Hepatic stellate cell (primary cell): Measurements from ENCODE around the gene SAT2.
"Not testable (repeated sequence)": the region's sequence is repeated elsewhere in the genome, so short reads cannot be mapped to it uniquely, and the experiment has no call there.

Experiments
- DNase-seq: peaks from one replicate; pipeline ENCODE4 v3.0.0; 2011; ENCODE audit warnings: low spot score

Gene SAT2

GRCh38 chr17:7634384-7634783 lies 6.8 kb upstream of the SAT2 start:
- DNase-seq = peak; percentile 80

- no peak for DNase-seq
Measured at GRCh38 chr17:7633093-7633492, 5.5 kb upstream of the SAT2 start.

GRCh38 chr17:7632492-7632894 lies 4.9 kb upstream of the SAT2 start:
- DNase-seq = peak; percentile 75

- DNase-seq = no peak
Measured at GRCh38 chr17:7631398-7632380, 4.1 kb upstream of the SAT2 start.

GRCh38 chr17:7629939-7630571 lies 2.4 kb upstream of the SAT2 start, which contains the start of gene SHBG:
TSS of gene SHBG (plus strand) at chr17:7630135. CDS start at chr17:7630173, 38 bp downstream.
- no peak for DNase-seq

- DNase-seq = no peak
Measured at GRCh38 chr17:7626956-7627249, 718 bp downstream of the SAT2 start.

- DNase-seq = no peak
Measured at GRCh38 chr17:7626307-7626706, 1.3 kb downstream of the SAT2 start.

- not testable (repeated sequence) for DNase-seq
Measured at GRCh38 chr17:7625749-7626148, 1.9 kb downstream of the SAT2 start.

GRCh38 chr17:7623661-7624060 lies 4.0 kb downstream of the SAT2 start:
- DNase-seq = no peak

GRCh38 chr17:7620835-7621234 lies 6.8 kb downstream of the SAT2 start:
- DNase-seq = no peak

- DNase-seq = no peak
Measured at GRCh38 chr17:7618608-7619007, 9.0 kb downstream of the SAT2 start.

GRCh38 chr17:7615265-7615747 lies 12.3 kb downstream of the SAT2 start:
- no peak for DNase-seq

GRCh38 chr17:7614425-7615264 lies 13.0 kb downstream of the SAT2 start, which contains the start of gene FXR2:
TSS of gene FXR2 (minus strand) at chr17:7614897. CDS start at chr17:7614532, 365 bp downstream.
- DNase-seq = peak; percentile 99

- peak; percentile 58 for DNase-seq
Measured at GRCh38 chr17:7613769-7614424, 13.7 kb downstream of the SAT2 start.

GRCh38 chr17:7612294-7612640 lies 15.4 kb downstream of the SAT2 start:
- no peak for DNase-seq

GRCh38 chr17:7611635-7612293 lies 15.9 kb downstream of the SAT2 start:
- DNase-seq = no peak

- DNase-seq = no peak
Measured at GRCh38 chr17:7610641-7611040, 17.0 kb downstream of the SAT2 start.

GRCh38 chr17:7606280-7606679 lies 21.3 kb downstream of the SAT2 start:
- no peak for DNase-seq

GRCh38 chr17:7597561-7597960 lies 30.1 kb downstream of the SAT2 start:
- not testable (repeated sequence) for DNase-seq

- DNase-seq = no peak
Measured at GRCh38 chr17:7593296-7593695, 34.3 kb downstream of the SAT2 start.

- DNase-seq = no peak
Measured at GRCh38 chr17:7592422-7593021, 35.1 kb downstream of the SAT2 start.
